Fibroblast of villous mesenchyme (primary cell): ENCODE measurements around the gene YES1. TPM values are rescaled to one million over a fixed set of nuclear protein-coding genes. Genes with fewer than 3 reads are reported as not detected.
A peak's percentile ranks its signal among the peaks of the same experiment; 100 is the strongest.

Experiments used
- DNase-seq: peaks from one replicate; pipeline ENCODE4 v3.0.0-alpha.2; 2010; ENCODE audit warnings: low read depth
- H3K4me3 ChIP-seq: 2 replicates; pipeline ENCODE4 v1.5.1; 2011; ENCODE audit warnings: low read depth, mild to moderate bottlenecking, low read length
- CTCF ChIP-seq: IDR thresholded peaks from 2 replicates; pipeline ENCODE4 v1.5.1; 2012; ENCODE audit warnings: low read depth, mild to moderate bottlenecking, low read length; ENCODE audit not compliant: insufficient read depth
- total RNA-seq: library from RNA; depleted of rRNA; stranded (reverse); fragments of >200 nt; gene quantifications from 2 replicates; pipeline ENCODE4 v1.2.3, GENCODE V29; 2012

The YES1 gene
- total RNA-seq, 1 donor = 87.7 TPM

GRCh38 chr18:834082-834720 lies 22.2 kb upstream of the YES1 start:
- no peak overlapping the region for H3K4me3 ChIP-seq
- no peak for DNase-seq
- no peak for TF ChIP-seq CTCF

GRCh38 chr18:833197-833596 lies 21.2 kb upstream of the YES1 start:
- H3K4me3 ChIP-seq = no peak overlapping the region
- DNase-seq = no peak
- no peak for TF ChIP-seq CTCF

DNA sequence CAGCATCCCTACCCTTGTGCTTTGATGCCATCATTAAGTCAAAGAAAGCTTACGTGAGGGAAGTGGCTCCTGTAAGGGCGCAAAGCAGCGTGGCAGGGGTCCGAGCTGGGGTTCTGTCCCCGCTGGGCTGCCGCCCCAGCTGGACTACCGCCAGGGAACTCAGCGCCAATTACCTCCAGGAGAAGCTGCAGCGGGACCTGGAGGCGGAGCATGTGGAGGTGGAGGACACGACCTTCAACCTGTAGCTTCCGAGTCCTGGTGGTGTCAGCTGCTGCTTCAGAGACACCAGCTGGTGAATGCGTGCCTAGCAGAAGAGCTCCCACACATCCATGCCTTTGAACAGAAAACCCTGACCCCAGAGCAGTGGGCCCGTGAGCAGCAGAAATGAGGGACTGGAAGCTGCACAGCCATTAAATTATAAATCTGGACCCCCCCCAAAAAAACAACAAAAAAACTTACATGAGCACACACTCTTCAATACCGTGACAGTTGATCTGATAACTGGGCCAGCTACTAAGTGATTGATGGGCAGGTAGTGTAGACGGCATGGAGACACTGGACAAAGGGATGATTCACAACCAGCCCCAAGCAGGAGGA lies 20.1 kb upstream of the YES1 start:
- no peak overlapping the region for H3K4me3 ChIP-seq
- TF ChIP-seq CTCF = peak; percentile 8
- peak; percentile 21 for DNase-seq

GRCh38 chr18:830315-830901 lies 18.4 kb upstream of the YES1 start:
- TF ChIP-seq CTCF = no peak
- DNase-seq = peak; percentile 34

GRCh38 chr18:829432-829831 lies 17.4 kb upstream of the YES1 start:
- no peak for DNase-seq

More at GRCh38 chr18:830315-830901, 18.4 kb upstream of the YES1 start:
- no peak overlapping the region for H3K4me3 ChIP-seq

DNA sequence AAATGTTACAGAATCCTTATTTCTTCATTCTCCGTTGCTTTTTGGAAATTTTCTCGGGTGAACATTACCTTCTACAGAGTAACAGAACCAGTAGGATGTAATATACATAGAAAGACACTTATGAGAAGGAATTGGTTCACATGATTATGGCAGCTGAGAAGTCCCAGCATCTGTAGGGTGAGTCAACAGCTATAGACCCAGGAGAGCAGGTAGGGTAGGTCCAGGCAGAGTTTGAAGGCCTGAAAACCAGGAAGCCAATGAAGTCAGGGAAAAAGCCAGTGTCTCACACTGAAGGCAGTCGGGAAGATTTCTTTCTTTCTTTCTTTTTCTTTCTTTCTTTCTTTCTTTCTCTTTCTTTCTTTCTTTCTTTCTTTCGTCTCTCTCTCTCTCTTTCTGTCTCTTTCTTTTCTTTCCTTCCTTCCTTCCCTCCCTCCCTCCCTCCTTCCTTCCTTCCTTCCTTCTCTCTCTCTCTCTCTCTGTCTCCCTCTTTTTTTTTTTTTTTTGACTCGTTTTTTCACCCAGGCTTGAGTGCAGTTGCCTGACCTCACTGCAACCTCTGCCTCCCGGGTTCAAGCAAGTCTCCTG lies 15.1 kb upstream of the YES1 start:
- H3K4me3 ChIP-seq = no peak overlapping the region
- no peak for TF ChIP-seq CTCF
- no peak for DNase-seq

More at GRCh38 chr18:829432-829831, 17.4 kb upstream of the YES1 start:
- TF ChIP-seq CTCF = no peak
- no peak overlapping the region for H3K4me3 ChIP-seq
